ENCODE results near the gene PCAT6.
"Not testable (repeated sequence)": the region's sequence is repeated elsewhere in the genome, so short reads cannot be mapped to it uniquely, and the experiment has no call there.

Gene PCAT6

DNA sequence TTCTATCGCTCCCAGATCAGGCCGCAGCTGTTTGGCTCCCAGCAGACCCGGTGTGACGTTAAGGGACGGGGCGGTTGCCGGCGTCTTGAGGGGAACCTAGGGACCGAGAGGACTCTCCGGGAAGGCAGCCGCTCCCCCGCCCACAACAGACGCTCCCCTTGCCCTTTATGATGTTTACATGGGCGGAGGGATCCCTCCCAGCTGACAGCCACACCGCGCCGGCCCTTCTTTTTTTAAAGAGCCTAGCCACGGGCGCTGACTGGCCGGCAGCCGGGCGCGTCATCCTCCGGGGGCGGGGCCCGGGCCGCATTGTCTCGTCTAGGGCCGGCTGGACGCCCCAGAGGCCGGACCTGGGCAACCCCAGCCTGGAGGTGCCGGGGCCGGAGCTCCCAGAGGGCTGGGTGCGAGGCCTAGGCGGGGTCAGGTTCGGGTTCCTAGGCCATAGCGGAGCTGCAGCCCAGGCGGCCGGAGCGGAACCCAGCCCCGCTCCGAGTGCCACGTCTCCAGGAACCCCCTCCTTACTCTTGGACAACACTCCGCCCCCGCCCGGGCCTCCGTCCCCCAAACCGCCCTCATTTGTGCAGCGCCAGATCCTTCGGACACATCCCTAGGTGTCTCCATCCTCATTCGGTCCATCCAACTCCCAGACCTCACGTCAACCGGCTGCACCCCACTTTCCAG, at the start of gene PCAT6:
Gene PCAT6 (plus strand): TSS at position 340 of the 681 bp plus-strand sequence.
- DNase-seq = peak; percentile 97

DNA sequence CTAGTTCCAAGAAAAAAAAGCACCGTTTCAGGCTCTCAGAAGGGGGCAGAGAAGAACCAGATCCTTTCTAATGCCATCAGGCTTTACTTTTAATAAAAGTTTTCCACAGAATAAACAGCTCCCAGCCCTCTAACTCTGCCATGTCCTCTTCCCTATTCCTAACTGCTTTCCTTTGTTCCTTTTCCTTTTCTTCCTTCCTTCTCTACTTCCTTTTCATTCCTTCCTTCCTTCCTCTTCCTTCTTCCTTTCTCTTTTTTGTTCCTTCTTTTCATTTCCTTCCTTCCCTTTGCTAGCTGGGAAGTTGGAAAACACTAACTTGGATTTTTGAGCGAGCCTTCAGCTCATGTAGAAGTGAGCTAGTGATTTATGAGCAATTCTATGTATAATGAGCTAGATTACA, 48.7 kb upstream of the PCAT6 start:
- no peak for DNase-seq

DNA sequence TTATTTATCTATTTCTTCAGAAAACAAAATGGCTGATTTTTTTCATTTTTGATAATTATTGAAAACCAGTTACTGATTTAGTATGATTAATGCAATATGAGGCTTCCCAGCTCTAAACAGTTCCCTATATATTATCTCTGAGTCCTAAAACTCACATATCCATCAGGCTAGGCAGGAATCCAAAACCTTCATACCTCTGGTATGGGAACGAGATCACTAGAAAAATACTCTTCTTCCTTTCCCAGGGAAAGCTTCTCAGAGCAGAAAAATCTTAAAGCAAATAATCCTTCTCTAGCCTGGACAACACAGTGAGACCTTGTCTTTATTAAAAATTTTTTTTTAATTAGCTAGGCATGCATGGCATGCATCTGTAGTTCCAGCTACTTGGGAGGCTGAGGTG, 45.0 kb upstream of the PCAT6 start:
- DNase-seq = no peak

DNA sequence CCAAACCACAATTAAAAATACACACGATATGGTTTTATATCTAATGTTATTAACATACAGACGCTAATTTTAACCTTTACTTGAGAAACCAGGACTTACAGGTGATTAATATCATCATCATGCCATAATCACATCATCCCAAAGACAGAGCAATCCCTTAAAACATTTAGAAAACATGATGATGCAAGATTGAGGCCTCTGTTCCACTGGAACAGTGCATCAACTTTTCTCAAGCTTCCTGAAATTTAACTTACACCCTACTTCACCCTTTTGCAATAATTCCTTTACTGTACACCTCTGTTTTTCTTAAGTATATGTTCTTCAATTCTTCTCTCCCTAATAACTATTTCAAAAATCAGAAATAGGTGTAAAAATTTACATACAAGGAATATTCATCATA, 40.6 kb upstream of the PCAT6 start:
- DNase-seq = no peak

DNA sequence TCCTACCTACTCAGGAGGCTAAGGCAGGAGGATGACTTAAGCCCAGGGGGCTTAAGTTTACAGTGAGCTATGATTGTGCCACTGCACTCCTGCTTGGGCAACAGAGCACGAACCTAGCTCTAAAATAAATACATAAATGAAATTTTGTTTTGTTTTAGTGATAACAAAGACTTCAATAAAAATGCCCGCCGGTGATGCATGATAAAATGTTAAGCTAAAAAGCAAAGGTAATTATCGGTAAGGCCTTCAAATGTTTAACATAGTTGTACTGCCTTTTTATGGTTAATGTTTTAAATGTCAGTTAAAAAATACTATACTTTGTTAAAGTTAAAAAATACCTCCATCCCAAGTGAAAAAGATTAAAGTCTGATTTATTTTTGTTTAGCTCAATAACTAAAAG, 29.6 kb upstream of the PCAT6 start:
- no peak for DNase-seq

DNA sequence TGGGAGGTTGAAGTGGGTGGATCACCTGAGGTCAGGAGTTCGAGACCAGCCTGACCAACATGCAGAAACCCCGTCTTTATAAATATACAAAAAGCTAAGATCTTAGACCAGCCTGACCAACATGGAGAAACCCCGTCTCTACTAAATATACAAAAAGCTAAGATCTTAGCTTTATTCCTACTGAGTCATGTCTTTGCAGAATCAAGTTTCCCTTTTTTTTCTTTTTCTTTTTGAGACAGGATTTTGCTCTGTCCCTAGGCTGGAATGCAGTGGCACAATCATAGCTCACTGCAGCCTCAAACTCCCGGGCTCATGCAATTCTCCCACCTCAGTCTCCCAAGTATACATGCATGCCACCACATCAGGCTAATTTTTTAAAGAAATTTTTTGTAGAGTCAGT, 23.9 kb upstream of the PCAT6 start:
- DNase-seq = no peak

DNA sequence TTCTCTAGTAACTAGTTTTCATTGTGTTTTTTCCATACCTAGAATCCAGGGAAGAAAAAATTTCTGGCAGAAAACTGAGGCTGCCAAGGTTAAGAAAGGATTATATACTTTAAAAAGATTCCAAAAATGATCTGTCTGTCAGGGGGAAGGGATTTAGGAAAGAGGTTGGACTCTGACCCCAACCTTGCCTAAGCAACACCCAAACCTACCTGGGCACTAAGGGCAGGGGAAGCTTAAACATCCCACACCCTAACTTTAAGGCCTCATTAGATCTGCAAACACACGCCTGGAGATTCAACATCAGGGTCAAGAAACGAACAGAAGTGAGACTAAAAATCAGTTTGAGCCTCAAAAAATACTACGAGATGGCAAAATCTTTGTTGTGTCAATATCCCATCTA, 22.0 kb upstream of the PCAT6 start:
- DNase-seq = no peak

DNA sequence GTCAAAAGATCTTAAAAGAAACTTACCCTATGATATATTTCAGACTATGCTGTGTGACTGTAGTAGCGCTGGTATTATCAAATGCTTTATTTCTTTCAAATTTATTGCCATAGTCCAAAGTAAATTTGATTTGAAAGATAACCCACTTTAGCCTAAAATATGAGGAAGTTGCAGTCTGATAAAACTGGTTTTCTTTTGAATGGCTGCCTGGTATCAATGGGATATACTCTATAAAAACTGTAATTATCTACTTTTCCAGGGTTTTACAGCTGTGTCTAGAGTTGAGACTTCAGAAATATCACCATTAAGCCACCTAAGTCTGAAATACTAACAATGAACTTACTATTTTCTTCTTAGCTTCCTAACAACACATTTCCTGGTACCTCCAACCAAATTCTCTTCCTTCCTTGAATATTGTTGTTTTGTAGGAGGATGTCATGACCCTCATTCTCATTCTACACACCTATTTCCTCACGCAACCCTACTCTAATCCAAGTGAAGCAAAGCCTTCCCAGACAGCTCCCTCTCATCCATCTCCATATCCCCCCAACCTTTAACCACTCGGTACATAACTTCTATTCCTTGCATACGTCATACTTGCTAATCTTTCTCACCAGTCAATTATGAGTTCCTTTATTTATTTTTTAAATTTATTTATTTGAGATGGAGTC, 19.5 kb upstream of the PCAT6 start:
- DNase-seq = peak; percentile 45

DNA sequence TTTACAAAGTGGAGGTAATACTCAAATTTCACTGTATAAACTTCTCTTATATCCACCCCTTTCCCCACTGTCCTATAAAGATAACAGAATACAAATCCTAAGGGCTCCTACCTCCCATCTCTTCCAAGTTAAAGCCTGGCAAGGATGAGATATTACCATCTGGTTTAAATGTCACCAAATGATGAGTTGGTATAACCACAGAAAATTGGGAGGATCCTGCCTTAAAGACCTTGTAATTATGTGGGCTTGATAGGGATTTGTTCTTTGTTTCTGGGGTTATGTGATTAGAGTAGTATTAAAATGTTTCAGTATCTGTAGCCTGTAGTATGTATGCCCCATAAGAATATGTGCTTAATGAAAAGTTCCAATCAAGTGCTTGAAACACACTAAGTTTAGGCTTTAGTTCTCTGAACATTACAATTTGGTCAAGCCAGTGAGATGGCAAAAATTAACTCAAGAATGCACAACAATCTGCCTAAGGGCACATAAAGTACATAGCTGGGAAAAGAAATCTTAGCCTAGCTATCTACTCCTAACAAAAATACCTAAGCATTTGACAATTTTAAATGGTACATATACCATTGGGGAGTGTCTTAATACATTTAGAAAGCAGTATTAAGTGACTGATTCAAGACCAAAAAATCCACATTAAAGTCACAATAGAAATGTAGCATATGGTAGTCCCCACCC, 16.6 kb upstream of the PCAT6 start:
- peak; percentile 44 for DNase-seq

DNA sequence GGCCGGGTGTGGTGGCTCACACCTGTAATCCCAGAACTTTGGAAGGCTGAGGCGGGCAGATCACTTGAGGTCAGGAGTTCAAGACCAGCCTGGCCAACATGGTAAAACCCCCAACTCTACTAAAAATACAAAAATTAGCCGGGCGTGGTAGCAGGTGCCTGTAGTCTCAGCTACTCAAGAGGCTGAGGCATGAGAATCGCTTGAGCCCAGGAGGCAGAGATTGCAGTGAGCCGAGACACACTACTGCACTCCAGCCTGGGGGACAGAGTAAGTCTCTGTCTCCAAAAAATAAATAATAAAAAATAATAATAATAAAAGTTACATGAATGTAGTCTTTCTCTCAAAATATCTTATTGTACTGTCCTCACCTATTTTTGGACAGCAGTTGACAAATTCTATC, 15.8 kb upstream of the PCAT6 start:
- not testable (repeated sequence) for DNase-seq

DNA sequence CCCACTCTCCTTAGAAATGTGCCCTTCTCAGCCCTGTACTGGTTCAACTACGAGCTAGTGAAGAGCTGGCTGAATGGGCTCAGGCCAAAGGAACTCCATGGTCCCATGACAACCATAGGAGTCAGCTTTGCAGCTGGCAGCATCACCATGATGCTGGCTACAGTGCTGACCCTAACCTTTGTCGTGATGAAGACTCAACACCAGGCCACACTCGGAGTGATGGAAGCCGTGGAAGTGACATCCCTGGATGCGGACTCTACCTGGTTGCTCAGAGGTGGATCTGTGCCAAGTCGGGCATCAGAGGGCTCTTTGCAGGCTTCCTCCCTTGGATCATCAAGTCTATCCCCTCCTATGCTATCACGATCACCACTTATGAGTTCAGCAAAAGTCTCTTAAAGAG, 14.1 kb upstream of the PCAT6 start:
- no peak for DNase-seq

DNA sequence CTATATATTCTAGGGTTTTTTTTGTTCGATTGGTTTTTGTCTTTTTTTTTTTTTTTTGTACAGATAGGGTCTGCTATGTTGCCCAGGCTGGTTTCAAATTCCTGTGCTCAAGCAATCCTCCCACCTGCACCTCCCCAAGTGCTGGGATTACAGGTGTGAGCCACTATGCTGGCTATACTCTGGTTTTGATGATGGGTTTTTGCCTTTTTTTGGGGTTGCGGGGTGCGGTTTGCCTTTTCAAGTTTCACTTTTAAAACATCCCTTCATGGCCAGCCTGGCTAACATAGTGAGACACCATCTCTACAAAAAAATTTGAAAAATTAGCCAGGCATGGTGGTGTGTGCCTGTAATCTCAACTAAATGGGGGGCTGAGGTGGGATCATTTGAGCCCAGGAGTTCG, 12.5 kb upstream of the PCAT6 start:
- no peak for DNase-seq

DNA sequence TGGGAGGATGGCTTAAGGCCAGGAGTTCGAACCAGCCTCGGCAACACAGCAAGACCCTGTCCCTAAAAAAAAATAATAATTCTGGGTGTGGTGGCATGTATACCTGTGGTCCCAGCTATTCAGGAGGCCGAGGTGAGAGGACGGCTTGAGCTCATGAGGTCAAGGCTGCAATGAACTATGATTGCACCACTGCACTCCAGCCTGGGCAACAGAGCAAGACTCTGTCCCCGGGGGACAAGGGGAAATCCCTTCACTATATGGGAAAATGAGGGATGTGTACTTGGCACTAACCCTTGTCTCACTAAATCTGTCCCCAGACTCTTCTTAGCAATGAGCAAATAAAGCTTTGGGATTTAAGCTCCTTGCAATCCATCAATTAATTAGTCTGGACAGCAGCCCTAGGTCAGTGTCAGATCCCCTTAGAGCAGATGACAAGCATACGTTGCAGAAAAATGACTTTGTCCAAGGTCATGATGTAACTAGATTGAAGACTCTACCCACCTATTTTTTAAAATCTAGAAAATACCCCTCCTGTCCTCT, 11.9 kb upstream of the PCAT6 start:
- no peak for DNase-seq

DNA sequence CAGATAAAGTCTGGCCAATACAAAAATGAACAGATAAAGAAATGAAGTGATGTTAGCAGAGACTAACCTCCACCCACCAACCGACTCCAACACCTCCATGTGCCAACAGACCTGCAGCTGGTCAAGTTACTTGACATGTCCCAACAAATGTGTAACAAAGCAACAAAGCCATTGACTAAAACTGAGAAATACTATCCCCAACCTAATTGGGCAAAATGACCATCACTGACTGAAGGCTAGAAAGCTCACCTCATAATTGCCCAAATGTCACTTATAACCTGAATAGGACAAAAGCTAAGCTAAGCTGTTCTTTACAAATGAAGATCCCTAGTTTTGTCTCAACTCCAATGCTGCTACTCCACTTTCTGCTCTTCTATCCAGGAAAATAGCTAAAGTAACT, 10.0 kb upstream of the PCAT6 start:
- DNase-seq = no peak

DNA sequence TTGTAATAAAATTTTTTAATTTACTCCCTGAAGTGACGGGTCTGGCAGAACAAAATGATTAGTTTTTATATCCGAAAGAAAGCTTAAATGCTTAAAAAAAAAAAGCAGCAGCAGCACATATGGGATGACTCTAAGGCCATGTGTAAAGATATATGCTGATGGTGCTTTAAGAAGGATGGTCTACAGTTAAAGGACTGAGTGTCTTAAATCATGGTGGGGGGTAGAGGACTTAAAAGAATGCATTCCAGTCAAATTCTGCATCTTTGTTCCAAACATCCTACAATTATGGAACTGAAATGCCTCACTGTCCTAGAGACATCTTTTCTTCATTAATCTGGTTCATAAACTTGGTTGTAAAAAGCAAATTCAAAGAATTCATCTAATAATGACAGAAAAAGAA, 9.6 kb upstream of the PCAT6 start:
- DNase-seq = no peak

DNA sequence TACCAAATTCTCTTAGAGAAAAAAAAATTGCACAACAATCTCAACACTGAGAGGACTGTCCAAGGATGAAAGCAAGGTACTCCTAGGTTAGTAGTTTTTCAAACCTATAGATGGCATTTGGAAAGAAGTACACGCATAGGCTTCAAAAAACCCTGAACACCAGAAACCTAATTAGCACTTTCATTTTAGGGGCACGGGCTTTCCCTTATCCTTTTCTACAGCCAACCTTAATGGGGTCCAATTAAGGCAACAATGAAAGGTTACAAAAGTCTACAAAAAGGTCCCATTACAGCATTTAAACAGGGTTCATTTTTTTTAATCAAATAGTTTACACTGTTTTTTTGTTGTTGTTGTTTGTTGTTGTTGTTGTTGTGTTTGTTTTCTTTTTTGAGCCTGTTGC, 8.7 kb upstream of the PCAT6 start:
- DNase-seq = no peak

DNA sequence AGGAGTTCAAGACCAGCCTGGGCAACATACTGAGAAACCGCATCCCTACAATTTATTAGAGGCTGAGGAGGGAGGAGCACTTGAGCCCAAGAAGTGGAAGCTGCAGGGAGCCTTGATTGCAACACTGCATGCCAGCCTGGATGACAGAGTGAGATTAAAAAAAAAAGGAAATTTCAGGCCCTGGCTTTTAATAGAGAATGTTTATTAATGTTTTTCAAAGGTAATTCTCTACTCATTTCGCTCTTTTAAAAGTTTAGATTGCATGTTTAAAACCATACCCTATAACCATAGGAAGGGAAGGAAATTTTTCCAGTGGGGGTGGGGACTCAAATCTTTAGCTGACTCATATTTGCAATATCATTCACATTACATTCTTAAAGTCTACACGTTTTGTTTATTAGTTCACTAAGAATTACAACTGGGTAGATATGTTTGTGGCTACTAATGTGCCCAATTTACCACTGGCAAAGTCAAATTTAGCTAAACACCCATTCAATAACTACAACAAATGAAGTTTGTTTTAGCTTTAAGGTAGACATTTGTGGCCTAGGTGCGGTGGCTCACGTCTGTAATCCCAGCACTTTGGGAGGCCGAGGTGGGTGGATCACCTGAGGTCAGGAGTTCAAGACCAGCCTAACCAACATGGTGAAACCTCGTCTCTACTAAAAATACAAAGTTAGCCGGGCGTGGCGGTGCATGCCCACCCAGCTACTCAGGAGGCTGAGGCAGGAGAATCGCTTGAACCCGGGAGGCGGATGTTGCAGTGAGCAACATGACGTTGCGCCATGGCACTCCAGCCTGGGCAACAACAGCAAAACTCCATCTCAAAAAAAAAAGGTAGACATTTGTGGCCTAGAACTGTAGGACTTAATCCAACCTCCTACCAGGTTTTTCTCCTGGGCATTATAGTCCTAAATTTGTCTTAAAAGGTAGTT, 7.5 kb upstream of the PCAT6 start:
- peak; percentile 52 for DNase-seq

DNA sequence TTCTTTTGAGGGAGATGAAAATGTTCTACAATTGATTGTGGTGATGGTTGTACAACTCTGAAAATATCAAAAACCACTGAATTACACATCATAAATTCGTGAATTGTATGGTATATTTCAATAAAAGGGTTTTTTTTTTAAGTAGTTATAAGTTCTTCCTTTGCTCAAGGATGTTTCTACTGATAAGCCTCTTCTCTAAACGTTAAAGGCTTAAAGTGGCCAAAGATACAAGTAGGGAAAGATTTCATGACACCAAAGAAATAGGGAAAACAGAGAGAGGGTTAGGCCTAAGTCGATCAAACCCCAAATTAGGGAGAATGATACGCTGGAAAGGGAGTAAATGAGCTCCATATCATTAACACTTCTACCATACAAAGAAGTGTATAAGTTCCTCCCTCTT, 6.6 kb upstream of the PCAT6 start:
- peak; percentile 63 for DNase-seq

DNA sequence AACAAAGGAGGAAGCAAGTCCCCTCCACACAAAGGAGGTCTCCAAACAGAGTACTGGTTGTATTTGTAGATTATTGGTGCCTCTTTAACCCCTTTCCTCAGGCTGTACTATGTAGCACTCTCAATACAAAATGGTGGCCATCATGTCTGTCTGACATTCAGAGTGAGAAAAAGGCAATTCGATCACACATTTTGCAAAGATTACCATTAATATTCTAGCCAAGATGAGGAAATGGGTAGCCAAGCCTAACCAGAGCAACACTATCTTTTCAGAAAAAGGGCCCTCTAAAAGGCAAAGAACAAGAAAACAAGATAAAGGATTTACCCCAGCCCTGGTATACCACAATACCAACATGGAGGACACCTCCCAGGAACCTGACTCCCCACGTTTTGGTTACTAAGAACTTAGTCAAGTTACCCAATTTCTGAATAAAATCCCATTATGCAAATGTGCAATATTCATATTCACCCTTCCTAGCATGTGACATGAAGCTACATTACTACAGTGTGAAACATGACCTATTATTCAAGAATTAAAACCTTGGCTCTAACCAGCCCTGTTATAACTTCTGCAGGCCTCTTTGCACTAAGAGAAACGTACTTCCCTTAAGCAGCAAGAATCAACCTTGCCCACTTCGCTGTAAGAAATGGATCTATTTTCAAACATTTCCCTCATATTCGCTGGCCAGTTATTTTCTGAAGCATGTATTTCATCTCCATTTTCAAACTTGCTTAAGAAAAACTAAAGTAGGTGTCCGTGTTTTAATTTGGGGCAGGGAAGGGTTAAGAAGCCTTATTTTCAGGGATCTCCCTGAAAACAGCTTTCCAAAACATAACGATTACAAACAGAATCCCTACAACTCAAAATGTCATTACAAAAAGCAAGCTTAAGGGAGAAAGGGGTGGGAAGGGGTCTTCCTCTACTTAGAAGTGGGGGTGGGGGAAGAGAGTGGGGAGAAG, 4.6 kb upstream of the PCAT6 start:
- peak; percentile 84 for DNase-seq

DNA sequence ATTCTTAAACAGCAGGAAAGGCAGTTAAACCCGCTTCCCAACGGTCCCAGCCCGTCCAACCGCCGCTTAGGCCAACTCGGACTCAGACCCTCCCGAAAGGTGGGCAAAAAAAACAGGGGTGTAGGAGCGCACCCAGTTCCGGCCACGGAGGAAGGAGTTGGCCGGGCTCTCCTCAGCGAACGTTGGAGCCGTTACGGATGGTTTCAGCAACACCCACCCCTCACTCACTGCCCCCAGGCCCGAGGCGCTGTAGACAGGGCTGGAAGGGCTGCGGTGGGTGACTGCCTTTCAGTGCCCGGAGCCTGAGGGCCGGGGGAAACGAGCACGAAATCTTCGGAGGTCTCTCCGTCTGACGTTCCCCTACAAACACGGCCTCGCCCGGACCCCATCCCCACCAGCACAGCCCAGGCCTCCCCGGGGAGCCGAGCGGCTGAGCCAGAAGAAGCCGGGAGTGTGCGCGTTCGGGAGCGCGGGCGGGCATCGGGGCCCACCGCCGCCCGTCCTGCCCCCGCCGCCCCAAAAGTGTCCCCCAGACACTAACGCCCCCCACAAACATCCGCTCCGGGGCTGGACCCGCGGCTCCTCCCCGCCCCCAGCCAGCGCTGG, 3.8 kb upstream of the PCAT6 start:
- peak; percentile 72 for DNase-seq

DNA sequence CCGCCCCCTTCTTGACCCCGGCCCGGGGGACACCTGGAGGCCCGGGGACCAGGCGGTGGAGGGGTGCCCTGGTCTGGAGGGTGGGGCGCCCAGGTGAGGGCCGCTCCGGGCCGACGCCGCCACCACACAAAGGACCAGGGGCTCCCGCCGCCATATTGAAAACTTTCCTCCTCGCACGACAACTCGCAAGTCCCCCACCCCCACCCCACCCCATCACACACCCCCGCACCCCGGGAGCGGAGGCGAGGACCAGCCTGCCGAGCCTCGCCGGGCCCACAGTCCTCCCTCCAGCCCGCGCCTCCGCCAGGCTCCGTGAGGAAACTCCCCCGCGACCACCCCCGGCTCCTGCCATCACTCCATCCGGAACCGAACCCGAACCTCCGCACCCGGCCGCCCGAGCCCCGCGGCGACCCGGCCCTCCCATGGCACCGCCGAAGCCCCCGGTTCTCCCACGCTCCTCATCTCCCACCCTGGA, 3.3 kb upstream of the PCAT6 start:
- DNase-seq = peak; percentile 47

All from OCI-M1 (cell line).